HFFc6 (cell line): ENCODE data around the gene LRRC74B. TPM values are rescaled to one million over a fixed set of nuclear protein-coding genes. Genes with fewer than 3 reads are reported as not detected.

Experiments
- DNase-seq: peaks from one replicate; pipeline ENCODE4 v3.0.0-alpha.2; 2018
- H3K27ac Mint-ChIP-seq: 2 replicates; pipeline ENCODE4 v1.8.0; 2020; ENCODE audit warnings: mild to moderate bottlenecking, mixed read lengths
- H3K27me3 Mint-ChIP-seq: 2 replicates; pipeline ENCODE4 v1.8.0; 2021; ENCODE audit warnings: mild to moderate bottlenecking, moderate library complexity, mixed read lengths; ENCODE audit not compliant: insufficient read depth
- H3K36me3 Mint-ChIP-seq: 2 replicates; pipeline ENCODE4 v1.8.0; 2021; ENCODE audit warnings: low read depth, mixed read lengths
- H3K4me1 Mint-ChIP-seq: 2 replicates; pipeline ENCODE4 v1.8.0; 2020; ENCODE audit warnings: low read depth, mixed read lengths
- H3K4me3 Mint-ChIP-seq: 2 replicates; pipeline ENCODE4 v1.8.0; 2020; ENCODE audit warnings: mild to moderate bottlenecking, moderate library complexity, mixed read lengths
- H3K9me3 Mint-ChIP-seq: 2 replicates; pipeline ENCODE4 v1.8.0; 2020; ENCODE audit warnings: mild to moderate bottlenecking, mixed read lengths
- long read RNA-seq: library from polyadenylated mRNA; unstranded; transcript quantifications from one replicate; pipeline ENCODE4 v2.0.0, GENCODE V29; 2019
- total RNA-seq, 6 experiments: library from RNA; stranded (reverse); fragmentation: NEBNext Ultra II Directional; extraction: Animal tissue kit (Norgen Biotek cat#: 25700); gene quantifications; 2 replicates in 1 of 6; 3 replicates in 5 of 6; pipeline ENCODE4 v1.2.3, GENCODE V29; 2021
- TF ChIP-seq, protein P1 (sequence below): fragments of 200-600 bp; sonication (generic); IDR thresholded peaks from 2 replicates; pipeline ENCODE4 v1.5.0; 2021; ENCODE audit warnings: antibody characterized with exemption, mild to moderate bottlenecking

LRRC74B gene, protein sequence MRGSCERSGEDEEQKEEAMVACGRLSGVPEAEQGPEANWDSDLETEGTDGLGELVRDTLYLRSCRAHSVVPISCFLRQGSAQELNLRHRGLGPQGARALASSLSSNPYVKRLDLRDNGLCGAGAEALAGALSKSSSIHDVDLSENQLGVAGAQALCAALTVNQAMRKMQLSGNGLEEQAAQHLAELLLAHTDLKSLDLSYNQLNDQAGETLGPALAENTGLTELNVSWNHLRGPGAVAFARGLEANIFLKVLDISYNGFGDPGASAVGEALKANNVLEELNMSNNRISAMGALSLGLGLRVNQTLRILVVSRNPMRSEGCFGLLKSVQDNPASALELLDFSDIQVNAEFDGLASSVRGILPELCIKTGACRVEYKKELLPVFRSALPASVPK
- not detected for total RNA-seq
- long read RNA-seq = 0 reads

DNA sequence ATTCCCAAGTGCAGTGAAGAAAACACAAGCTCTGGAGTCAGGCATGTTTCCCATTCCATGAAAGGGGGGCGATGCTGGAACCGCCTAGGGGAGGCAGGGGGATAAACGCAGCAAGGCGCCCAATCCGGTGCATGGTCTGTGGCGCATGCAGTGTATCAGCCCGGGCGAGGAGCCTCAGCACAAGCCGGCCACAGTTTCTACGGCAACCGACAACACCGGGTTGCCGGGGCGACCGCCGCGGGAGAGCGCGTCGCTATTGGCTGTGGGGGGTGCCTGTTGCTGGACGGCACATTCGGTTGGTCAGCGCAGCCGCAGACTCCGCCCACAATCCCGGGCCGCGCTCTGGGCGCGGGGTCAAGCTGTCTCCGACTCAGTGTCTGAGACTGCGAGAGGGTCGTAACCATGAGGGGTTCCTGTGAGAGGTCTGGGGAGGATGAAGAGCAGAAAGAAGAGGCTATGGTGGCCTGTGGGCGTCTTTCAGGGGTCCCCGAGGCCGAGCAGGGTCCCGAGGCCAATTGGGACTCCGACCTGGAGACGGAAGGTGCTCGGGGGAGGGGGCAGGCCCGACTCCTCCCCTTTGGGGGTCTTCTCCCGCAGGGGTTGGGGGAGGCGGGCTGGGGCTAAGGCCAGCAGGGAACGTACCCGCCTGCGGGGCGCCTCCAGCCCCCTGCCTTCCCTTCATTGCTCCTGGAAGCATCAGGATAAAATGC lies at the start of gene LRRC74B:
TSS of gene LRRC74B (plus strand) at position 362 of the 710 bp plus-strand sequence. CDS start at position 403, 41 bp downstream.
- H3K27ac Mint-ChIP-seq = peak within 1 kb of the TSS; percentile 99
- H3K4me1 Mint-ChIP-seq = peaks cover 47% of the 10 kb centered on the region
- peak within 1 kb of the TSS; percentile 90 for H3K4me3 Mint-ChIP-seq
- H3K36me3 Mint-ChIP-seq = no peaks in the 10 kb centered on the region
- peaks cover 5% of the 10 kb centered on the region; the same call in 1 of the 2 replicates for H3K27me3 Mint-ChIP-seq
- no peaks in the 10 kb centered on the region for H3K9me3 Mint-ChIP-seq
- peak; percentile 89 for DNase-seq
- TF ChIP-seq, protein P1, sequence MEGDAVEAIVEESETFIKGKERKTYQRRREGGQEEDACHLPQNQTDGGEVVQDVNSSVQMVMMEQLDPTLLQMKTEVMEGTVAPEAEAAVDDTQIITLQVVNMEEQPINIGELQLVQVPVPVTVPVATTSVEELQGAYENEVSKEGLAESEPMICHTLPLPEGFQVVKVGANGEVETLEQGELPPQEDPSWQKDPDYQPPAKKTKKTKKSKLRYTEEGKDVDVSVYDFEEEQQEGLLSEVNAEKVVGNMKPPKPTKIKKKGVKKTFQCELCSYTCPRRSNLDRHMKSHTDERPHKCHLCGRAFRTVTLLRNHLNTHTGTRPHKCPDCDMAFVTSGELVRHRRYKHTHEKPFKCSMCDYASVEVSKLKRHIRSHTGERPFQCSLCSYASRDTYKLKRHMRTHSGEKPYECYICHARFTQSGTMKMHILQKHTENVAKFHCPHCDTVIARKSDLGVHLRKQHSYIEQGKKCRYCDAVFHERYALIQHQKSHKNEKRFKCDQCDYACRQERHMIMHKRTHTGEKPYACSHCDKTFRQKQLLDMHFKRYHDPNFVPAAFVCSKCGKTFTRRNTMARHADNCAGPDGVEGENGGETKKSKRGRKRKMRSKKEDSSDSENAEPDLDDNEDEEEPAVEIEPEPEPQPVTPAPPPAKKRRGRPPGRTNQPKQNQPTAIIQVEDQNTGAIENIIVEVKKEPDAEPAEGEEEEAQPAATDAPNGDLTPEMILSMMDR = no peak

DNA sequence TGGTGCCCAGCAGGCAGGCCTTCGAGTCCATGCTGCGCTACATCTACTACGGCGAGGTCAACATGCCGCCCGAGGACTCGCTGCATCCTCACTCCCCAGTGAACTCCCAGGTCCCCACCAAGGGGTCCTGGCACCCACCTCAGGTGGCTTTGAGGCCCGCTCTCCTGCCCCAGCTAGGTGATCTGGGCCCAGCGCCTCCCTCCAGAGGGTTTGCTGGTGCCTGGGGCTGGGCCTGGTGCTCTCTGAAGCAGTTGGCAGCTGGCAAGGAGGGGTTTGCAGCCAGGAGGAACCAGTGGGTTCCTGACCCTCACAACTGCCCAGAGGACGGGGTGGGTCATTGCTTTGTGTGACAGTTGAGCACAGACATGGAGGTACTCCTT lies 49.7 kb upstream of the LRRC74B start:
- H3K36me3 Mint-ChIP-seq = no peaks in the 10 kb centered on the region; the same call in 1 of the 2 replicates
- no peak overlapping the region for H3K4me3 Mint-ChIP-seq
- peaks cover 7% of the 10 kb centered on the region for H3K4me1 Mint-ChIP-seq
- TF ChIP-seq, protein P1 = no peak
- H3K27ac Mint-ChIP-seq = no peak overlapping the region
- peaks cover 5% of the 10 kb centered on the region; the same call in 1 of the 2 replicates for H3K27me3 Mint-ChIP-seq
- no peak for DNase-seq
- H3K9me3 Mint-ChIP-seq = no peaks in the 10 kb centered on the region

DNA sequence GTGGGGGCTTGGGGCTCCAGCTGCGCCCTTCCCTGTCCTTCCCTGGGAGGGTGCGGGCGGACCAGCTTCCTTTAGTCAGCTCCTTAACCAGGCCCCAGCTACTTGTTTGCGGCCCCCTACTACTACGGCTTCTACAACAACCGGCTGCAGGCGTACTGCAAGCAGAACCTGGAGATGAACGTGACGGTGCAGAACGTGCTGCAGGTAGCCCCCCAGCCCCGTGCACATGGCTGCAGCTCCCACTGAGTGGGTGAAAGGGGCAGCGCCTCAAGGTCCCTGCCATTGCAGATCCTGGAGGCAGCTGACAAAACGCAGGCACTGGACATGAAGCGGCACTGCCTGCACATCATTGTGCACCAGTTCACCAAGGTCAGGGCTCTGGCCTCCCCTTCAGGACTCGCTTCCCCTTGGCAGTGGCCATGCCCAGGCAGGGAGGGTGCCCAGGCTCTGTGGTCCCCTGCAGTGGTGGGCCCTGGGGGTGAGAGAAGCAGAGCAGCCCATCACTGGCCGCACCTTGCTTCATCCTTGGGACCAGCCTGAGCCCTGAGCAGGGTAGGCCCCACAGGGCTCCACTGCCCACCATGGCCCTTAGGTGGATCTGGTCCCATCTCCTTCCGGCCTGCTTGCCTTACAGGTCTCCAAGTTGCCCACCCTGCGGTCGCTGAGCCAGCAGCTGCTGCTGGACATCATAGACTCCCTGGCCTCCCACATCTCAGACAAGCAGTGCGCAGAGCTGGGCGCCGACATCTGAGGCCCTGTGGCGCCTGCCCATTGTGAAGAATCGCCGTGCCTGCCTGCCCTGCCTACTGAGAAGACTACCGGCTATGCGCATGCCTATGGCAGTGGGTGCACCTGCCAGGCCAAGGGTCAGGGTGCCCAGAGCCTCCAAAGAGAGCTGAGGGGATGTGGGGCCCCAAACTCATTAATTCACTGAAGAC lies 48.9 kb upstream of the LRRC74B start:
- Mint-ChIP-seq H3K4me1 (peaks cover 13% of the 10 kb centered on the region), H3K4me3 (no peak overlapping the region), H3K9me3 (no peaks in the 10 kb centered on the region), H3K36me3 (peaks cover 4% of the 10 kb centered on the region; the same call in 1 of the 2 replicates), H3K27ac (no peak overlapping the region), H3K27me3 (peaks cover 11% of the 10 kb centered on the region)
- no peak for DNase-seq
- TF ChIP-seq, protein P1 = no peak

DNA sequence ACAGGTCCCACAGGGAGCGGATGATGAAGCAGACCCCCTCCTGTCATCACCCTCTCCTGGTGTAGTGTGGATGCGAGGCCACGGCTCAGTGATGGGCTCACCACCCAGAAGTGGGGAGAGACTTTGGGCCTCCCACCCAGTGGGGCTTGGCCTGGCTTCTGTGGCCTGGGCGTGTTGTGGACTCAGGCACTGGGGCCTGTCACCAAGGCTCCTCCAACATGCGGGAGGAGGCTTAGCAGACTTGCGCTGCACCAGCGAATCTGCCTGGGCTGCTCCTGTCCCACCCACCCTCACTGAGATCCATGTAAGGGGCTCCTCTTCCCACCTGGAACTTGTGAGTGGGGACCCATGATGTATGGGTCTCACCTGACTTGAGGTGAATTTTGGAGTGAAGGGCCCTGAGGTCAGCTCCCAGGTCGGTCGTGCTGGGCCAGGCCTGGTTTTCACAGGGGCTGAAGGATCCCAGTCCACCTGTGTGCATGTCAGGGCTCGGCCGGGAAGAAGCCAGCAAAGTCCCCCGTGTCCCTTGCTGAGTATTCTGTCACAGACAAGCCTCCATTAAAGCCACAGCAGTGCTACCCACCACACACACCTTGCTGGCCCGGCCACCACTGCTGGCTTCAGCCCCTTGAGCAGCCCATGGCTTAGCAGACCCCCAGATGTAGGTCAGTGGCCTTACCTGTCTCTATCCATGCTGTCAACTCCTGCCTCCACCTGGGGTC lies 48.0 kb upstream of the LRRC74B start:
- Mint-ChIP-seq H3K4me3 (no peak overlapping the region), H3K27me3 (peaks cover 15% of the 10 kb centered on the region), H3K9me3 (no peaks in the 10 kb centered on the region), H3K36me3 (peaks cover 4% of the 10 kb centered on the region; the same call in 1 of the 2 replicates), H3K4me1 (peaks cover 13% of the 10 kb centered on the region), H3K27ac (no peak overlapping the region)
- DNase-seq = no peak
- TF ChIP-seq, protein P1 = no peak
